Purkinje cell (primary cell): Measurements from ENCODE around the gene HOXD8. TPM values are rescaled to one million over a fixed set of nuclear protein-coding genes. Genes with fewer than 3 reads are reported as not detected.

Experiments used
- polyA plus RNA-seq: library from polyadenylated mRNA; unstranded; fragments of >200 nt; fragmentation: Nextera tagmentation; gene quantifications from 2 replicates; pipeline ENCODE4 v1.2.1, GENCODE V29; 2014

HOXD8 gene
- not detected in 2 replicates for polyA plus RNA-seq

GRCh38 chr2:176128982-176129796, at the start of gene HOXD8:
Gene HOXD8 (plus strand): TSS chr2:176129705. CDS start chr2:176130367, 662 bp downstream.

GRCh38 chr2:176083796-176084261, 45.7 kb upstream of the HOXD8 start, which contains the start of gene EVX2:
Gene EVX2 (minus strand): TSS chr2:176083962. CDS start chr2:176083776, 186 bp downstream.

GRCh38 chr2:176092270-176093144, 37.0 kb upstream of the HOXD8 start, which contains the start of gene HOXD13:
Gene HOXD13 (plus strand): TSS chr2:176092721. CDS start chr2:176092891, 170 bp downstream.

DNA sequence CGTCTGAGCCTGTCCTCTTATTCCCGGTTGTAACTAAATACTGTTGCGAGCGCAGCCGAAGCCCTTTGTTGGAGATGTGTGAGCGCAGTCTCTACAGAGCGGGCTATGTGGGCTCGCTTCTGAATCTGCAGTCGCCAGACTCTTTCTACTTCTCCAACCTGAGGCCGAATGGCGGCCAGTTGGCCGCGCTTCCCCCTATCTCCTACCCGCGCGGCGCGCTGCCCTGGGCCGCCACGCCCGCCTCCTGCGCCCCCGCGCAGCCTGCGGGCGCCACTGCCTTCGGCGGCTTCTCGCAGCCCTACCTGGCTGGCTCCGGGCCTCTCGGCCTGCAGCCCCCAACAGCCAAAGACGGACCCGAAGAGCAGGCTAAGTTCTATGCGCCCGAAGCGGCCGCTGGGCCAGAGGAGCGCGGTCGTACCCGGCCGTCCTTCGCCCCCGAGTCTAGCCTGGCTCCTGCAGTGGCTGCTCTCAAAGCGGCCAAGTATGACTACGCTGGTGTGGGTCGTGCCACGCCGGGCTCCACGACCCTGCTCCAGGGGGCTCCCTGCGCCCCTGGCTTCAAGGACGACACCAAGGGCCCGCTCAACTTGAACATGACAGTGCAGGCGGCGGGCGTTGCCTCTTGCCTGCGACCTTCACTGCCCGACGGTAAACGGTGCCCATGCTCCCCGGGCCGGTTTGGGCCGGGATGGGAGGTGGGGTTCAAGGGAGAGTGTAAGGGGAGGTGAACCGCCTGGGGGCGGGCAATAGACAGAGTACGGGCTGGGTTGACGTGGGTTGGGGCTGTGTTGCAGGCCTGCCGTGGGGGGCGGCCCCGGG, 29.6 kb upstream of the HOXD8 start, which contains the start of gene HOXD12:
Gene HOXD12 (plus strand): TSS at position 68 of the 819 bp plus-strand sequence. CDS start 7 bp downstream, at position 75.

GRCh38 chr2:176106581-176107539, 22.6 kb upstream of the HOXD8 start, which contains the start of gene HOXD11:
Gene HOXD11 (plus strand): TSS chr2:176107280. CDS start chr2:176107356, 76 bp downstream.

GRCh38 chr2:176115883-176116813, 13.4 kb upstream of the HOXD8 start, which contains the start of gene HOXD10:
Gene HOXD10 (plus strand): TSS chr2:176116778. CDS start chr2:176116834, 56 bp downstream.

GRCh38 chr2:176122683-176123410, 6.7 kb upstream of the HOXD8 start, which contains the start of gene HOXD9:
Gene HOXD9 (plus strand): TSS chr2:176122719. CDS start chr2:176122769, 50 bp downstream.

GRCh38 chr2:176151442-176152287, 22.2 kb downstream of the HOXD8 start, which contains the start of gene HOXD4:
Gene HOXD4 (plus strand): TSS chr2:176151550. CDS start chr2:176151634, 84 bp downstream.

GRCh38 chr2:176156807-176157498, 27.4 kb downstream of the HOXD8 start, which contains the start of gene HOXD3:
Gene HOXD3 (plus strand): TSS chr2:176157307. CDS start chr2:176169115, 11,808 bp downstream.

Other genes with a start within 250 kb of the HOXD8 start
- gene LNPK, start 127.4 kb upstream of the HOXD8 start, polyA plus RNA-seq = 42.4 and 54.5 TPM in 2 replicates
- not detected in 2 replicates for gene EVX2, start 45.7 kb upstream of the HOXD8 start, polyA plus RNA-seq
- gene HOXD13, start 37.0 kb upstream of the HOXD8 start, polyA plus RNA-seq = not detected in 2 replicates
- not detected in 2 replicates for gene HOXD12, start 29.9 kb upstream of the HOXD8 start, polyA plus RNA-seq
- not detected in 2 replicates for gene HOXD11, start 22.4 kb upstream of the HOXD8 start, polyA plus RNA-seq
- not detected in 2 replicates for gene HOXD10, start 12.9 kb upstream of the HOXD8 start, polyA plus RNA-seq
- not detected in 2 replicates for gene HOXD9, start 7.0 kb upstream of the HOXD8 start, polyA plus RNA-seq
- not detected in 2 replicates for gene HOXD4, start 21.8 kb downstream of the HOXD8 start, polyA plus RNA-seq
- not detected in 2 replicates for gene HOXD3, start 27.6 kb downstream of the HOXD8 start, polyA plus RNA-seq
- gene HOXD1, start 59.0 kb downstream of the HOXD8 start, polyA plus RNA-seq = not detected in 2 replicates
- 193 and 215 TPM in 2 replicates for gene MTX2, start 139.7 kb downstream of the HOXD8 start, polyA plus RNA-seq